NOMO-1 treated with dmso at 0.1 percent for 144 hours (cell line): ENCODE measurements around the gene PLXNA3.
A peak's percentile ranks its signal among the peaks of the same experiment; 100 is the strongest.
"Not testable (repeated sequence)": the region's sequence is repeated elsewhere in the genome, so short reads cannot be mapped to it uniquely, and the experiment has no call there.

Source experiments
- DNase-seq: peaks from one replicate; lab custom pipeline; 2025; ENCODE audit not compliant: unreplicated experiment; lab: John Stamatoyannopoulos, UW

PLXNA3 gene

DNA sequence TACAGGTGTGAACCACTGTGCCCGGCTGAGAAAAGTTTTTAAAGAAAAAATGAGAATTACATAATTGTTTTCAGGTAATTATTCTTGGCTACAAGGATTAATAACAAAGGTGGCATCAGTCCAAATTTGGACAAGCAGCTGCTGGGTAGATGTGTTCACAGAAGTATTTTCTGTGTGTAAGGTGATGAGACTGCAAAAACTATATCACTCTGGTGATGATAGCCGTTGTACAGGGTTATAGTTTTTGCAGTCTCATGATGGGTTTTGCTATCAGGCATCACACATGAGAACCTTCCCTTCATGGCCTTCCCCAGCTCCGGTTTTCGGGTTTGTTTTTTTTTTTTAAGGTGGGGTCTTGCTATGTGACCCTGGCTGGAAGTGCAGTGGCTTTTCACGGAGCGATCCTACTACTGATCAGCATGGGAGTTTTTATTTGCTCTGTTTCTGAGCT lies 37.4 kb downstream of the PLXNA3 start:
- no peak for DNase-seq

DNA sequence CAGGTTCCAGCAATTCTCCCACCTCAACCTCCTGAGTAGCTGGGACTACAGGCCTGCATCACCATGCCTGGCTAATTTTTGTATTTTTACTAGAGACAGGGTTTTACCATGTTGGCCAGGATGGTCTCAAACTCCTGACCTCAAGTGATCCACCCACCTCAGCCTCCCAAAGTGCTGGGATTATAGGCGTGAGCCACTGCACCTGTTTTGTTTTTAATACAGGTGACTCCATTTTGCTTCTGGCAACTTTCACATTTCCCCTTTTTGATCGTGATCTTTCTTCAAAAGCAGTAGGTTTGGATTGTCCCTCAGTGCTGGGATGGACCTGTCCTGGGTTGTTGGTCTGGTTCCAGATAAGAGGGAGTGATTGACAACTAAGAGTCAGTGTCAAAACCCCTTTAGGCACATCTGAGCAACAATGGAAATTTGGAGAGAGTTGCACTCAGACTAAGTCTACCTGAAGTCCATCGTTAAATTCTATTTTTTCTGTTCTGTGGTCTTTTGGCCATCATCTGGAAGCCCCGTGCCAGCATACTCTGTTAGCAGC lies 38.6 kb downstream of the PLXNA3 start:
- DNase-seq = not testable (repeated sequence)

DNA sequence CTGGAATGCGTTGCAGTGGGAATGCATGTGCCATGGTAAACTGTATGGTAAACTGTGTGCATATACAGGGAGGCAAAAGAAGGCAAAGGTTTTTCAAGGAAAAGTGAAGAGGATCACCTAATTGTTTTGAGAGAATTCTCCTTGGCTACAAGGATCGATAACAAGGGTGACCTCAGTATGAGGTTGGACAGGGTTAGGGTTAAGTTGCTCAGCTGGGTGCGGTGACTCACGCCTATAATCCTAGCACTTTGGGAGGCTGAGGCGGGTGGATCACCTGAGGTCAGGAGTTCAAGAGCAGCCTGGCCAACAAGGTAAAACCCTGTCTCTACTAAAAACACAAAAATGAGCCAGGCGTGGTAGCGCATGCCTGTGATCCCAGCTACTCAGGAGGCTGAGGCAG lies 43.3 kb downstream of the PLXNA3 start:
- DNase-seq = not testable (repeated sequence)

DNA sequence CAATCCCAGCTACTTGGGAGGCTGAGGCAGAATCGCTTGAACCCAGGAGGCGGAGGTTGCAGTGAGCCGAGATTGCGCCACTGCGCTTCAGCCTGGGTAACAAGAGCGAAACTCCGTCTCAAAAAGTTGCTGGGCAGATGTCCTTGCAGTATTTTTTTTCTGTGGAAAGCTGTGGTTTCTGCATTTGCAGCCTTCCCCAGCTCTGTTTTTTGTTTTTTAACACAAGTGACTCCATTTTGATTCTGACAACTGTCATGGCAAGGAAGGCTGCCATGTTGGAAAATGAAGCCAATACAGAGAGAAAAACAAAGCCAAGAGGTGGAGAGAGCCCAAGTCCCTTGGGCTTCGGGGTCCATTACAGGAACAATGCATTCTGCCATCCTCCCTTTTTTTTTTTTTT lies 44.0 kb downstream of the PLXNA3 start:
- DNase-seq = no peak

DNA sequence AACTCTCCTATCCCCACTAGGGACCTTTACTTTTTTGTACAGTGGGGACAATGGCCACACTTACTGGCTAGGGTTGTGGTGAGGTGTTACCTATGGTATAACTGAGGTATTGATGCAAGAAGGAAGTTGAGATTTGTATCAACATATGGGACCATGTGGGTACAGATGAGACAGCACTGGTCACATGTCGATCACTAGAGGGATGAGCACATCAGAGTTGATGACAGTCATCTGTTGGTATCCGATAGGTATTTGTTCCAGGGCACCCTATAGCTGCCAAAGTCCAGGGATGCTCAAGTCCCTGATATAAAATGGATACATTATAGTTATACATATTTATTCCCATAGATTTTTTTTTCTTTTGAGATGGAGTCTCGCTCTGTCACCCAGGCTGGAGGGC lies 44.9 kb downstream of the PLXNA3 start:
- no peak for DNase-seq

DNA sequence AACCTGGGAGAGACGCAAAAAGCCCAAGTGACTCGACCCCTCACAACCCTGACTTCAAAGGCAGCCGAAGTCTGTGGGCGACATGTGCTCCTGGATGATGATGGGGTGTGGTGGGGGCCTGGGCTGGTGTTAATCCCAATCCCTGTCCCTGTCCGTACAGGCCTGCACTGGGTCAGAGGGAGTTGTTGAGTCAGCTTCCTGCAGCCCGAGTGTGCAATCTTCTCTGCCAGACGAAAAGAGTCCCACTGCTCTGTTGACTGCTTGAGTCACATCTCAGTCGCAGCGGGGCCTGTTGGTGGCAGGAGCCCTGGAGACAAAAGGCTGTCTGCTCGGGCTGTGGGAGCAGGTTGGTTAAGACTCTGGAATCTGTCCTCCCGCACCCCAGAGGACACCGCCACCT lies 47.7 kb downstream of the PLXNA3 start:
- DNase-seq = no peak

DNA sequence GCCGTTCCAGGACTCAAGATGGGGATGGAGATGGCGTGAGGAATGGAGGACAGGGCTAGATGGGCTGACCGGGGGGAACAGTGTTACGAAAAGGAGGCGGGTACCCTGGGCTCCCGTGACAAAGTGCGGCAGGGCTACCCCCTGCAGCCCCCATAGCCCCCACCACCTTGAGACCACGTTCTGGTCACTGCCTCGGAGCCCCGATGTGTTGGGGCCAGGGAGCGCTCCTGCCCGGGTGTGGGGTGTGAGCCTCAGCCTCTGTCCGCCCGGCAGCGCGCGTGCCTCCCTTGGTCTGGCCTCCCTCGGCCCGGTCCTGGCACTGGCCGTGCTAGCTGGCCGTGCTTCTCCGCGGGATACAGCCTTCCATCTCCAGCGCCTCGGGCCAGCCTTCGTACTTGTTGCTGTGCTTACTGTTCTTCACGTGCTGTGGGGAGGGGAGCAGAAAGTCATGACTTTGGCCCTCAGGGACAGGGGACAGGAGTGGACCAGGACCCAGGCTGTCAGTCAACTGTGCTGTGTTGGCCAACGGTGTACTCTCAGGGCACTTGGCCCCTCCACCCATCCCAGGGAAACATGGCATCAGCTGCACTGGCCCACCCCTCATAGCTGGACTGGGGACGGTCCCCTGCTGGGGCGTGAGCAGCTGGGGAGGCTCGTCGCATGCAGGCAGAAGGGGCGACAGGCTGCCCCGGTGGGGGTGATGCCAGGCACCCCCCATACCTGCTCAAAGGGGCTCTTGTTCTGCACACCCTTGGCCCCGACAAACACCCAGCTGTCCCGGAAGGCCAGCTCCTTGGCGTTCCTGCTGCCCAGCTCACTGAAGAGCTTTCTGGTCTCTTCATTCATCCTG lies 48.6 kb downstream of the PLXNA3 start:
- no peak for DNase-seq

DNA sequence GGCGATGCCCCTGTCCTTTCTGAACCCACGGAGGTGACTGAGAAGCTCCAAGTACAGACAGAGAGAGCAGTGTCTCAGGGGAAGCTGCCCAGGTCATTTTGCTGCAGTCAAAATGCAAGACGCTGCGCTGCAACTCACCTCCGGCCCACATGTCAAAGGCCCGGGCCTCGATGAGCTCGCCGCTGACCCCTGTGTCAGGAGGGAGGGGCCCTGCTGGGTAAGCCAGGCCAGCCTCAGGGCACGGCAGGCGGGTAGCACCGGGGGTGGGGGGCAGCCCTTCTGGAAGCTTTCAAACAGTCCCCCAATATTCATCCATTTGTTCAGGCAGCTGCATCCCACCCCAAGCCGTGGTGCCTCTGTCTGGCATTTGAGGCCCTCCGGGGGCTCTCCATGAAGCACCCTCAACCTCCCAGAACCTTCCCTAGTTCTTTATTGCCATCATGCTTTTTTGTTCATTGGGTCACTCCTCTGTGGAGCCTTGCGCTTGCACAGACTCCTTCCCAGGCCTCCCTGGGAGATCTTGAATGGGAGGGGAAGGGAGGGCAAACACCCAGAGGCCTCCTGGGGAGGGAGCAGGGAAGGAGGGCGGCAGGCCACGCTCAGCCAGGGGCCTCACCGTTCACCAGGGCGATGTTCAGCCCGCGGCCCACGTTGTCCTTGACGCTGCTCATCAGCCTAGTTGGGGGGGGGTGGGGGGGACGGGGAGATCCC lies 49.7 kb downstream of the PLXNA3 start:
- no peak for DNase-seq

DNA sequence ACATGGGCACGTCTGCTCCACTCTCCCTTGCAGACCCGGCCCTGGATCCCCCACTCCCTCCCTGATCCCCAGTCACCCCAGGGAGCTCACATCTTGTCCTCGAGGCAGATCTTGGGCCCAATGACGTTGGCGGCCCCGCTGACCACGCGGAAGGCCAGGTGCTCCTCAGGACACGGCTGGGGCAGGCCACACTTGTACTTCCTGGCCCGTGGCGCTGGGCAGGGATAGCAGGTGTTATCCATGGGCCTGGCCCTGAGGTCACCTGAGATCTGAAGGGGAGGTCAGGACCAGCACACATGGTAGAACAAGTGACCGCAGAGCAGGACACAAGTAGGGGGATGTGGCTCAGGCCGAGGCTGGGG lies 50.3 kb downstream of the PLXNA3 start:
- no peak for DNase-seq

DNA sequence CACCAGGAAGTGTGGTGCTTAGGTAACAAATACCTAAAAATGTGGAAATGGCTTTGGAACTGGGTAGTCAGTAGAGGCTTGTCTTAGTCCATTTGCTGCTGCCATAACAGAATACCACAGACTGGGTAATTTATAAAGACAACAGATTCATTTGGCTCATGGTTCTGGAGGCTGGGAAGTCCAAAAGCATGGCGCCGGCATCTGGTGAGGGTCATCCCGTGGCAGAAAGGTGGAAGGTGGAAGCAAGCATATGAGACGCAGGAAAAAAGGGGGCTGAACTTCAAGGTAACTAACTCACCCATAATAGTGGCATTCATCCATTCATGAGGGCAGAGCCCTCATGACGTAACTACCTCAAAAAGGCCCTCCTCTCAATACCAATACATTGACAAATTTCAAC lies 51.4 kb downstream of the PLXNA3 start:
- no peak for DNase-seq

DNA sequence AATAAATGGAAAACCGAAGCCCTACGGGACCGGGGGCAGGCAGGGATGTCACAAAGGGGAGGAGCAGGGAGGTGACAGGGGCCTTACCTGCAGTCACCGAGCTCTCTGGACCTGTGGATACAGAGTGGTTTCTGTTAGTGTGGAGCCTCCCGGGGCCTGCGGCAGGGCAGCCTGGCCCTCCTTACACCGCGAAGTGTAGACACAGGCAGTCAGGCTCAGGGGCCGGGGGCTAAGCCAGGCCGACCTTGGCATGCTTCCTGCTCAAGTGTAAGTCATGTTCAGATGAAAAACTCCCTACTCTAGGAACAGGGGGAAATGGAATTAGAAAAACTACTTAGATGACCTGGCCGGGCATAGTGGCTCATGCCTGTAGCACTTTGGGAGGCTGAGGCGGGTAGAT lies 53.7 kb downstream of the PLXNA3 start:
- no peak for DNase-seq

DNA sequence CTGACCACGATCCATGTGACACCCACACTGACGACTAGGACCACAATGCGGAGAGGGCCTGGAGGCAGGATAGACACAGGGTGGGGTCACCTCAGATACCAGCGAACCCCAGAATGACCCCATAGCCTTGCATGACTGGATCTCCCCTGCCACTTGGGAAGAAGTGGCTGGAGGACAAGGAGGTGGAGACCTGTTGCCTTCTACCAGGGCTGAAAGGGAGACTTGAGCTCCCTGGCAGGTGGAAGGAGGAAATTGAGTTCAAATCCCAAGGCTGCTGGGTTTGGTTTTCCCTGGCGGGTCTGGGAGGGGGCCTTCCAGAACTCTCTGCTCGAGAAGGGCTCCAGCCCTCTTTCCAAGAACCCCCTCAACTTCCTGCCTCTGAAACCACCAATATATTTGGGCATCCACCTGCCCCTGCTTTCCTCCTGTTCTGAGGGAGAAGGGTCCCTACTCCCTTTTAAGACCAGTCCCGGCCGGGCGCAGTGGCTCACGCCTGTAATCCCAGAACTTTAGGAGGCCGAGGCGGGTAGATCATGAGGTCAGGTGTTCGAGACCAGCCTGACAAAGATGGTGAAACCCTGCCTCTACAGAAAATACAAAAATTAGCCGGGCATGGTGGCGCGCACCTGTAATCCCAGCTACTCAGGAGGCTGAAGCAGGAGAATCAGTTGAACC lies 54.9 kb downstream of the PLXNA3 start:
- DNase-seq = no peak

DNA sequence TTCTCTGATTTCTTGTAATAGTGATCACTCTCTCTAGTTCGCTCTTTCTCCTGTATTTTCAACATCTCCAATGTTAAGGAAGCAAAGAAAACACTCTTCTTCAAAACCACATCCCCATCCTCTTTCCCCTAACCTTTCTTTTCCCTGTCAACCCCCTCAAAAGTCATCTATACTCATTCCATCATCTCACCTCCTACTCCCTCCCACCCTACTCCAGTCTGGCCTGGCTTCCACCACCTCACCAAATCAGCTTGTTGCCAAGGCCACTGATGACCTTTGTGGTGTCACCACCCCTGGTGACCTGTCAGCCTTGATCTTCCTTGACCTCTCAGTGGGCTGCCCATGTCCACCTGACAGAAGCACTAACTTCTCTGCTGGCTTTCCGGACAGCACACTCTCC lies 55.6 kb downstream of the PLXNA3 start:
- DNase-seq = no peak

DNA sequence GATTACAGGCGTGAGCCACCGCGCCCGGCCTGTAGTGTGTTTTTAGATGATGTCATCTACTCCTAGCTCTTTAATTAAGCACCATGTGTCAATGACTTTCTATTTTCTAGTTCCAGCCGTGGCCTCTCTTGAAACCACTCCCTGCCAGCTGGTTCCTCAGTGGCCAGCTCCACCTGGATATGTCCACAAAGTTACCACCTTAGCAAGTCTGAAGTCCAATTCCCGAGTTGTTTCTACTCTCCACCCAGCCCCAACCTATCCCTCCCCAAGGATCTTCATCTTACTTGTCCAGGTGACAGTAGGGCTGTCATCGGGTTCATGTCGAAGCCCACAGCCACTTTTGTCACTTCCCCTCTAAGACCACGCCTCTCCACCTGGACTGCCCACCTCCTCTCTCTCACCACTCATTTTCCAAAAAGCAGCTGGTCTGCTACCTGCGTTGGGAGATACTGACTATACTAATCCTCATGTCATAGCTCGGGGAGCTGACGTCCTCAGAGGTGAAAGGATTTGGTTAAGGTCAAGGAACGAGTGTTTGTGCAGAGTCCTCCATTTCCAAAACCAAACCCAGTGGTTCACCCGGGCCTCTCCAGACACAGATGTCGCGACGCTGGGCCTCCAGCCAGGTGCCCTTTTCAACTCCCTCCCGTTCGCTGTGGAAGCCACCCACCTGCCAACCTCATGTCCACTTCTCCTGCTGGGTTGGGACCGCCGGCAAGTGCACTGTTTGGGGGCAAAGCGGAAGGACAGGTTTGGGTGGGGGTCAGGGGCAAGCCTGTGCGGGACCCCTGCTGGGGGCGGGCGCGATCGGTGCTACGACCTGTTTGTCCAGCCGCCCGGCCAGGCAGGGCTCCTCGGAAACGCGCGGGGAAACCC lies 57.2 kb downstream of the PLXNA3 start:
- no peak for DNase-seq

DNA sequence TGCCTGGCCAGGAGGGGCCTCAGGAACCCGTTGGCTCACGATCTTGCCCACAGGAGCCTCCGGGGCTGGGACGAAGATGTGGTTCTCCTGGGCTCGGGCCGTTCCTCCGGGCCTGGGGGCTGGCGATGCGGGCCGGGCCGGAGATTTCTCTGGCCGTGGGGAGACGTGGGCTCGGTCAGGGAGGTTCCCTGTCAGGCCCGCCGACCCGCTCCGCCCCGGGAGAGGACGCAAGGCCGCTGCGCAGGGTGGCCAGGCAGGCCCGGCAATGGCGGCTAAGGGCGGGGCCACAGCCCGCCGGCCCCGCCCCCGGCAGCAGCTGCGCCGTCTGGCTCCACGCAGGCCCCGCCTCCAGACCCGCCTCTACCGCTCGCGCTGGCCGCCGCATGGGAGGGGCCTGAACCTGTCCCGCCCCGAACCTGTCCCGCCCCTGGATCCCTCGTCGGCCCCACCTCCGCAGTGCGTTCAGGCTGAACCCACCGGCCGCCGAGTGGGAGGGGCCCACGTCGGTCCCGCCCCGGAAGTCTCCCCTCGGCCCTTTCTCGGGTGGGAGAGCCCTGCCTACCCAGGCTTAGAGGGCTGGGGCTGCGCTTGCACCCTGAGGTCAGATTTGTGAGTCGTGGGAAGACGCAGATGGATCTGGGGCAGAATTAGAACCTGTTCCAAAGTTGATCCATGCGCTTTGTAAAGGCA lies 58.0 kb downstream of the PLXNA3 start, which contains the start of gene FAM3A:
Gene FAM3A (minus strand): TSS at position 267 of the 690 bp plus-strand sequence. CDS start 460 bp downstream, outside the sequence.
- DNase-seq = peak; percentile 65

DNA sequence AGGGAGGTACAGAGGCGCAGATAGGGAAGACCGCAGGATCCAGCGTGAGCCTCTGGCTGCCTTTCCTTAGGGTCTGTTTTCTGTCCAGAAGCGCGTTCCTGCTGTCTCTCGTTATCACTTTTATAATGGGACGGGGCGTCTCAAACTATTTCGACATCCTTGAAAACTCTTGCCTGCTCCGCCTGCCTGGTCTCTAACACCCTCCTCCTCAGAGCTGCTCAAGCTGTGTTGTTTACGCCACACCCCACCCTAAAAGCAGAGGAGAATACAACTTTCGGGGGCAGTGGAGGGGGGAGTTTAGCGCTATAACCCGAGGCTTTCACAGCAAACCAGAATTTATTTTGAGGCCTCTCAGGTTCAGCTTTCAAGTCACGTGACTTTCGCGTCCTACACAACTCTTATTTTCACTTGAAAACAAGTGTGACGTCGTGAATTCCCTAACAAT lies 58.6 kb downstream of the PLXNA3 start:
- DNase-seq = peak; percentile 6

DNA sequence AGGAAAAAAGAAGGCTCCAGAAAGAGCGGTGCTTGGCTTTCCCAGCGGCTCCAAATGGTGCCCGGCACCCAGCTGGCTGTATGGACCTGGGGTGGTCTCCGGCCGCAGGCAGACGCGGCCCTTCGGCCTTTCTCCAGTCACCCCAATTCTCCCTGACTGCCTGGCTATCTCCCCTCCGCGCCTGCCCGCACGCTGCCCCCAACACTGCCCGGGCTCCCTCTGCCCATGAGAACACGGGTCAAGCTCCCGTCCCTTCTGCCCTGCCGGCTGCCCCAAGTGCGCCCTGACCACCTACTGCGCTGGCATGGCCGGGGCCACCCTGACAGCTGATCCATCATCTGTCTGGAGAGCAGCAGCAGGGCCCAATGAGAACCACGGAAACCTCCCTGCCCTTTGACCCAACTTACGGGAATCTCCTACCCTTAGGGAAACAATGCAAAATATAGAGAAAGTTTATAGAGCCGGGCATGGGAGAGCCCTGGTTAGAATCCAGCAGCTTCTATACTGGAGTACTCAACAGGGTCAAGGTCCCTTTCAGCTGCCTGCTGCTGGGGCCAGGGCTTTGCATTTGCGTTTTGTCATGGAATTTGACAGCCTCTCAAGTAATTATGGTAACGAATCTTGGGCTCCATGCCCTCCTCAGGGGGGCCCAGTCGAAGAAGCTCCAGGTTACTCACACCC lies 59.2 kb downstream of the PLXNA3 start:
- no peak for DNase-seq

DNA sequence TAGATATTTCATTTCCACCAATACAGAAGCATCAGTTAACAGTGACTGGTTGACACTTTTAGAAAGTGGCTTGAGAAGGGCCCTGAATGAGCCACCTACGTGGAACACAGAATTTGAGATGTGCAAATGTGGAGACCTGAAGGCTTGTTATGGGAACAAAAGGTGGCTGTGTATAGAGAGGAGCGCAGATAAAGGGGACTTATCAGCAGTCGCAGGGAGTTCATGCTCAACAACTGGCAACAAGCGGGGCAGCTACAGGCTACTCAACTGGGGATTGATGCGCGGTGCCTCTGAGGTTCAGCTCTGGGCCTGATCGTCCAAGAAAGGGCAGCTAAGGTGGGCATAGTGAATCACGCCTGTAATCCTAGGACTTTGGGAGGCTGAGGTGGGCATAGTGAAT lies 61.3 kb downstream of the PLXNA3 start:
- DNase-seq = no peak
